NOMO-1 (cell line): Measurements from ENCODE around the gene DNAJC1.
A peak's percentile ranks its signal among the peaks of the same experiment; 100 is the strongest.
"Not testable (repeated sequence)": the region's sequence is repeated elsewhere in the genome, so short reads cannot be mapped to it uniquely, and the experiment has no call there.

Experiments used
- DNase-seq, 2 experiments: peaks; one replicate each; lab custom pipeline; 2025; ENCODE audit not compliant: unreplicated experiment in 2 of 2; lab: John Stamatoyannopoulos, UW

DNAJC1 gene, protein sequence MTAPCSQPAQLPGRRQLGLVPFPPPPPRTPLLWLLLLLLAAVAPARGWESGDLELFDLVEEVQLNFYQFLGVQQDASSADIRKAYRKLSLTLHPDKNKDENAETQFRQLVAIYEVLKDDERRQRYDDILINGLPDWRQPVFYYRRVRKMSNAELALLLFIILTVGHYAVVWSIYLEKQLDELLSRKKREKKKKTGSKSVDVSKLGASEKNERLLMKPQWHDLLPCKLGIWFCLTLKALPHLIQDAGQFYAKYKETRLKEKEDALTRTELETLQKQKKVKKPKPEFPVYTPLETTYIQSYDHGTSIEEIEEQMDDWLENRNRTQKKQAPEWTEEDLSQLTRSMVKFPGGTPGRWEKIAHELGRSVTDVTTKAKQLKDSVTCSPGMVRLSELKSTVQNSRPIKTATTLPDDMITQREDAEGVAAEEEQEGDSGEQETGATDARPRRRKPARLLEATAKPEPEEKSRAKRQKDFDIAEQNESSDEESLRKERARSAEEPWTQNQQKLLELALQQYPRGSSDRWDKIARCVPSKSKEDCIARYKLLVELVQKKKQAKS

DNA sequence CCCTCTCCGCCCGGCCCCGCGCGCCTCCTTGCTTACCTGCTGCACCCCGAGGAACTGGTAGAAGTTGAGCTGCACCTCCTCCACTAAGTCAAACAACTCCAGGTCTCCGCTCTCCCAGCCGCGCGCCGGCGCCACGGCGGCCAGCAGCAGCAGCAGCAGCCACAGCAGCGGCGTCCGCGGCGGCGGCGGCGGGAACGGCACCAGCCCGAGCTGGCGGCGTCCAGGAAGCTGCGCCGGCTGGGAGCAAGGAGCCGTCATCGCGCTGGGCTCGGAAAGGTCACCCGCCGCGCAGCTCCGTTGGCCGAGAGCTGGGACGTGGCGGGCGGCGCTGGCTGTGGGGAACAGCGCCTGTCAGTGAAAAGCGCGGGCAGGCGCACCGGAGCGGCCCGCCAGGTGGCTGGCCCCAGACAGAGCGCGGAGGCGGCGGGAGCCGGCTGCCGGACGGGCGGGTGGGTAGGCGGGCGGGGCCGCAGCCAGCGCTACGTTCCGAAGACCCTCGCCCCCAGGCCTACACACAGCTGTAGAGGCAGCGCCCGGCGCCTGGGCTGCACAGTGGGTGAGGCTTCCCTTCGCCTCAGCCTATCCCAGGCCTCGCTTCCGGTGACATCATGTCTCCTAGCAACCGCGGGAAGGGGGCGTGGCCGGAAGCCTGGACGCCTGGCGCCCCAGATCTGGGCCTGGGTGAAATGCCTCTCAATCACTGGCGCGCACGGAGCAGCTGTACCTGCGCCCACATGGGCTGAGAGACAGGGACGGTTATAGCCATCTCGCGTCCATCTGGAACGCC, at the start of gene DNAJC1:
Gene DNAJC1 (minus strand): TSS at position 554 of the 787 bp plus-strand sequence. CDS start 296 bp downstream, at position 258.
- peak; percentile 87 to 96 for DNase-seq

DNA sequence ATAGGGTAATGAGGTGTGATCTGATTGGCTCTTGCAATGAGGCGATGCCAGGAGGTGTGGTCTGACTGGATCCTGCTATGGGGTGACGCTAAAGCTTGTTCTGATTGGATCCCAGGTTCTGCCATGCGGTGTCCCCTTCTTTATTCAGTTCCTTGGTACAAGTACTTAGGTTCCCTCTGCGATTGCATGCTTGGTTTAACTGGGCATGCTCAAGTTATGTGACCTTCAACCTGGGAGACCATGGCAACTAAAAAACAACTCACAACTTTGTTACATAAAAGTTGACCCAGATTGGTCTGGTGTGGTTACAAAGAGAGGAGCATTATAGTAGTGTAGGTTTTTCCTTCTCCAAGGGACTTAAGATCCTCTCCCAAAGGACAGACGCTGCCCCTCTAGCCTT, 49.5 kb upstream of the DNAJC1 start:
- DNase-seq = no peak

DNA sequence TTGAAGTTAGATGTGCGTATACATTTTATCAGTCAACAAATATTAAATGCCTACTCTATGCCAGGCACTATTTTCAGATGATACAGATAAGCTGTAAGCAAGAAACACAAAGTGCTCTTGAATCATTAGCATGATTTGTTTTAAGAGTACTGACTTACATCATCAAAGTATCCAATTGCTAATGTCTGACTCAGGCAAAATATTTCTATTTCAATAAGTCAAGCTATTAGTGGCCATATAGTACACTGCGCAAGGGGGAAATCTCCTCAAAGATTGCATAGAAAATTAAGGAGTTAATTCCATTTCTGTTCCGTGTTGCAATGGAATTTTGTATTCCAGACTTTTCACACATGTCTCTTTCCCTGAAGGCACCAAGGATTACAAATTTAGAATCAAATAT, 46.1 kb upstream of the DNAJC1 start:
- DNase-seq = no peak

DNA sequence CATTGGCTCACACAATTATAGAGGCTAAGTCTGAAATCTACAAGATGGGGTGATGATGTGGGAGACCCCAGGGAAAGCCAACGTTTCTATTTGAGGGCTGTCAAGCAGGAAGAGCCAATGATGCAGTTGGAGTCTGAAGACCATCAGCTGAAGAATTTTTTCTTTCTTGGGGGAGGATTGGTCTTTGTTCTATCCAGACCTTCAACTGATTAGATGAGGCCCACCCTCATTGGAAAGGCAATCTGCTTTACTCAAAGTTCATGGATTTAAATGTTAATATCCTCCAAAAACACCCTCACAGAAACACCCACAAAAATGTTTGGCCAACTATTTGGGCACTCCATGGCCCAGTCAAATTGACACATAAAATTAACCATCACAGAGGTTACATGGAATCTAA, 44.3 kb upstream of the DNAJC1 start:
- no peak for DNase-seq

DNA sequence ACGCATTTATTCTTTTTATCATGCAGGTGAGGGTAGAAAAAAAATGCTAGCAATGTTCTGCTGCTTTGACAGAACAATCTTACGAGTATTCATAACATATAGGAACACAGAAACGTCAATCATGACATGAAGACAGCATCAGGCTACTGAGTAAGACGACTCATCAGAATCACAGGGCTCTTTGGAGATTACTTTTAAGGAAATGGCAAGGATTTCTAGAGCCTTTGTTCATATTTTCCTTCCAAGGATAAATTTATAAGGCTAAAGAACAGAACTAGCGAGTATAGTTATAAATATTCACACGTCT, 39.8 kb upstream of the DNAJC1 start:
- no peak for DNase-seq

DNA sequence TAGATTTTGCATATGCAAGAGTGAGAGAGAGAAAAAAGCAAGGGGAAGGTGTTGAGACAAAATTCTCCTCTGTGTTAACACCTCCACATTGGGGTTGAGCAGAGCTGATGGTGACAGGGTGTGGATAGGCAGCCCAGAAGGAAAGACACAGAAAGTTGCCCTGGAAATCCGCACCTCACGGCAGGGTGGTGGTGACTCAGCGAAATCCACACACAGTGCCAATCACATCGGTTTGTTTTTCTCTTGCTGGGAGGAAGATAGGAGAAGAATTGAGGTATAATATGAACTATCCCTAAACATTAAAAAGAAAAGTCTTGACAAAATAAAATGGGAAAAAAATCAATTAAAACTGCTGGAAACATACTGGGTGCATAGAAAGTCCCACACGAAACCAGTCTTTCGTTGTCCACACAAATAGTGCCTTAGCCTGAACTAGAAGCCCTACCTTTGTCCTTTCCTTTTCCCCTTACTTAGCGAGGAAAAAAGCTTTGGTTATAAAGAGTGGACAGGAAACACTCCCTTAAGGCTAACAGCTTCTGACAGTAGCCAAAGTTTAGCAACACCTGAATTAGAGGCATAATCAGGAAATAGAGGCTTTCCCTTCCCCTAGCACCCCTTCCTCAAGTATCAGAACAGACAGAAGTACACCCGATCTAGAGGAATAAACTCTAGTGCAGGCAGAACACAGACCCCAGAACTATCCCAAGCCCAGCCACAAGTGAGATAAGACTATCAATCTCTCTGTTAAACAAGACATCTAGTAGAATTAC, 39.2 kb upstream of the DNAJC1 start:
- no peak for DNase-seq

DNA sequence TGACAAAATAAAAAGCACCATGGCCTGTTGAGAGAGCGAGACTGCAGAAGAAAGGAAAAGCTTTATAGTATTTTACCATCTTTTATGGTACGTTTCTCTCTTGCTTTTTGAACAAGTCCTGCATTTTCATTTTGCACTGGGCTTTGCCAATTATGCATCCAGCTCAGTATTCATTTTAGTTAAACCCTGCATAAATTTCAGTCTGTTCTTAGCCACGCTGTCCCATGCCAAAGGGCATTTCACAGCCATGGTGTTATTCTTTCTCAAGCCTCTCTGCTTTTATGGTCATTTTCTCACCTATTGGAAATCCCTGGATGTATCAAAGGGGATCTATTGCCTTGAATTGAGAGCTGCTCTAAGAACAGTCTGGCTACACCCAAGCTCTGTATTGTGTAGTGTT, 30.8 kb upstream of the DNAJC1 start:
- DNase-seq = no peak

DNA sequence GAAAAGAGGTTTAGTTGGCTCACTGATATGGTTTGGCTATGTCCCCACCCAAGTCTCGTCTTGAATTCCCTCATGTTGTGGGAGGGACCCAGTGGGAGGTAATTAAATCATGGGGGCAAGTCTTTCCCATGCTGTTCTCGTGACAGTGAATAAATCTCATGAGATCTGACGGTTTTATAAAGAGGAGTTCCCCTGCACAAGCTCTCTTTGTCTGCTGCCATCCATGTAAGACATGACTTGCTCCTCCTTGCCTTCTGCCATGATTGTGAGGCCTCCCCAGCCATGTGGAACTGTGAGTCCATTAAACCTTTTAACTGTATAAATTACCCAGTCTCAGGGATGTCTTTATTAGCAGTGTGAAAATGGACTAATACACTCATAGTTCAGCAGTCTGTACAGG, 28.7 kb upstream of the DNAJC1 start:
- not testable (repeated sequence) for DNase-seq

DNA sequence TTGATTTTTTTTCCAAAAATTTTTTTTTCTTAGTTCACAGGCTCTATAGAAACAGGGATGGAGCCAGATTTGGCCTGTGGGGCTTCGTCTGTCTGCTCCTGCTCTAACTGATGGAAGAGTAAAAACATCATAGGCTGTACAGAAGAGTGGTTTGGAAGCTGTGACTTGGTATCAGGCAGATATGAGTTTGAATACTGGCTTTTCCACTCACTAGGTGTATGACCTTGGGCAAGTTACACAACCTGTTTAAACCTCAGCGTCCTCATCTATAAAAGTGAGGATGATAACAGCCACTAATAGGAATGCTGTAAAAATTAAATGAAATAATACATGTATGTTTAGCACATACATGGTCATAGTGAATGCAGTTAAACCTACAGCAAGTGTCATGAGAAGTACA, 26.9 kb upstream of the DNAJC1 start:
- DNase-seq = no peak

DNA sequence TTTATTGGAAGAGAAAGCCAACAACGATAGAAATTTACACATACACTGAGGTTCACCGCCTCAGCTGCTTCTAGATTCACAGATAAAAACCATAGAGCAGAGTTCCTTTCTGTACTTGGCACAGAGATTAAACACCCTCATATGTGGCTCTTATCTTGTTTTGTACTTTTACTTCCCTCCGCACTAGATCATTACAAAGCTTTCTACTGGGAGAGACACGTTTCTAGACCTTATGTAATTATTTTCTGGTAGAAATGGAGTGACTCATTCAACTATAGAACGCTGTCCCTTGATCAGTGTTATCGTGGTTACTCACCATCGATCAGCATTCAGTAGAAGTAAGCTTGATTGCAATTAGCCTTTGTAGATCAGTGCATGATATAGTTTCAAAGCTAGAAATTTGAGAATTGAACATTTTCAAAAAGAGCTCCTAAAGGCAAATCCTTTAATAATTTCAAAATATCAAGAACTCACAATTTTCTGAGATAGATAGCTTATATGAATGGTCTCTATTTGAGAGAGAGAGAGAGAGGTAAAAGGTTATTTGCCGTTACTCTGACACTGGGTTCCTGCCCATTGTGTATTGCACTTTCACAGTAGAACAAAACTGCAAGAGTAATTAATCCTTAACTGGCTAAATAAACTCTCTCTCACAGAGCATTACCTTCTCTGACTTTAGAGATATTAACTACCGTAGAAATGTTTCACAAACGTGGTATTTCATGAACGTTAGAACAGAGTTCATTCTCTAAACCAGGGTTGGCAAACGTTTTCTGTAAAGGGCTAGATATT, 26.1 kb upstream of the DNAJC1 start:
- peak in 1 of 2 experiments; percentile 14 for DNase-seq

DNA sequence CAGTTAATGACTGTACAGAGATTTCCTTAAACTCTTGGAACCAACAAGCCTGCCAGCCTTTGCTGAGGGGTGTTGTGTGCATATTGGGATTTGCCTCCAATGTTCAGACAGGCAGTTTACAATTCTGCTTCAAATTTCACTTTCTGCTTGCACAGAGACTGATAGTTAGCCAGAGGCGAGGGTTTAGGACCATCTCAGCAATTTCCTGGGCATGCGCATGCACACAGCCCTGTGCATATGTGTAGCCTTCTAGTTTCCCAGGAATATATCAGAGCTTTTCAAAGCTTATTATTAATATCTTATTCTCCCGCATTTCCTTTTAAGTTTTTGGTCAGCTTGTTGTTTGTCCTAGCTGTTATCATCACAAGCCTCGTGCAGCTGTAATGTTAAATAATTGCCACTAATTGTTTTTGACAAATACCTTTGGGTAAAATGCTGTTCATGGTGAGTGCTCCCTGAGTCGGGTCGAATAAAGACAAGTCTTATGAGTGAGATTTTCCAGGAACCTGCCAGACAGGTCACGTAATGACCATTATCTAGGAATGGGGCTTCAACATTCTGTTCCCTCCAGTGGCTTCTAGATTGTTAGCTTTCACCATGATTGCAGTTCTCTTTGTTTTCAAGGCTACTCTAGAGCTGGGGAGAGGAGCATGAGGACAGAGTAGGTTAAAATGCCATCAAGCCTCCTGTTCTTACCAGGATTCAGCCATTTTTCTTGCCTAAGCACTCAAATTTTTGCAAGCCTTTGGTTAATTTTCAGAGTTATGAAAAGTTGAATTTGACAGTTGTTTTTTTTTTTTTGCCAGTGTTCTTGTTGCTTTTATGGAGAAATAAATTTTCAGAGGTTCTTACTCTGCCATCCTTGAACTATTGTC, 24.1 kb upstream of the DNAJC1 start:
- no peak for DNase-seq

DNA sequence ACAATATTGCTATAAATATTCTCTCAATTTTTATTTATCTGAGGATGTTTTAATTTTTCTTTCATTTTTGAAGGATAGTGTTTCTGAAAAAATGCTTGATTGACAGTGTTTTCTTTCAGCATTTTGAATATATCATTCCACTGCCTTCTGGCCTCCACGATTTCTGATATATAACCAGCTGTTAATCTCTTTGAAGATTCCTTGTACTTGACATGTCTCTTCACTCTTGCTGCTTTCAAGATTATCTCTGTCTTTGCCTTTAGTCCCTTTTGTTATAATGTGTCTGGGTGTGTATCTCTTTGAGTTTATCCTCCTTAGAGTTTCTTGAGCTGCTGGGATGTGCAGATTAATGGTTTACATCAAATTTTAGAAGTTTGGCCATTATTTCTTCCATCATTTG, 22.8 kb upstream of the DNAJC1 start:
- DNase-seq = no peak

DNA sequence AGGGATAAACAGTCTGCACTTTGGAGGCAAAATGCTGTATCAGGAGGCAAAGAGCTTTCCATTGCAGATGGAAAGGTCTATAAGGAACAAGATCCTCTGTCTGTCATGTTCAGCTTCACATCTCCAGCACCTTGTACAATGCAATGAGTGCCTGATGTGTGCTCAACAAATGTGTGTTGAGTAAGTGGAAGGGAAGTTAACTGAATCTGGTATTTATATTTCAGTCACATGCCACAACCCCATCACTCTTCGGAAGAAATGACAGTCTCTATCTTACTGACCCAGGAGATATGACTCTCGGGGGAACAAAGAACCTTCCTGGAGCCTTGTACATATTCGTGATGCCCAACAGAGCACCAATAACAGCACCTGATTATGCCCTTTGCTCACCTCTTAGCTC, 20.0 kb upstream of the DNAJC1 start:
- no peak for DNase-seq

DNA sequence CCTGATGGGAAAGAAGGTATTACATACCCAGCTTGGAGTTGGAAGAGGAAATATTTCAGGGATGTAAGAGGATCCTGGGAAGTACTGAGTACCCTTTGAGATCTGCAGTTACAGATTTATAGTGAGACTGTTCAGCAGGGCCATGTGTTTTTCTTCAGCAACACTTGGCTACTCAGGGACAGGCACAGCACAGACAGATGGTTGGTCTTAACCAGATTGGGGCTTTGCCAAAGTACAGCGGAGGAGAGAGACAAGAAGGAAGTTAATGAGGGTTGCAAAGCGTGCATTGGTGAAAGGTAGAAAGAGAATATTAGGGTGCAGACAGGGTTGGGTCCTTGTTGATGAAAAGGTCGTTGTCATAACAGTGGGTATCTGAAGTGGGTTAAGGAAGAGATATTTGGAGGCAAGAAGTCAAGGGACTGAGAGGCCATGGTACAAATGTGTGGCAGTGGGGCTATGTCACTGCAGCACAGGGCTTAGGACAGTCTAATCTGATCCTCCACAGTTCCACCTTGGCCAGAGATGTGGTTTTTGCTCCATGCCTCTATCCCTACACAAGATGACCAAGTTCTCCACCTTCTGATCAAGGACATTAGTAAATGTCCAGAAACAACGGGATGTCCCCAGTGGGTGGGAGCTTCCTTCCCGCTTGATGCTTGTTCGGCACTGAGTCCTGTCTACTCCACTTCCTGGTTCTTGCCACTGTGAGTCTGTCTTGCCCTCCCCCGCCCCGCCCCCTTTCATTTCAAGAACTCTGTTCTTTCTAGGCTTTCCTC, 18.9 kb upstream of the DNAJC1 start:
- peak in 1 of 2 experiments; percentile 59 for DNase-seq

DNA sequence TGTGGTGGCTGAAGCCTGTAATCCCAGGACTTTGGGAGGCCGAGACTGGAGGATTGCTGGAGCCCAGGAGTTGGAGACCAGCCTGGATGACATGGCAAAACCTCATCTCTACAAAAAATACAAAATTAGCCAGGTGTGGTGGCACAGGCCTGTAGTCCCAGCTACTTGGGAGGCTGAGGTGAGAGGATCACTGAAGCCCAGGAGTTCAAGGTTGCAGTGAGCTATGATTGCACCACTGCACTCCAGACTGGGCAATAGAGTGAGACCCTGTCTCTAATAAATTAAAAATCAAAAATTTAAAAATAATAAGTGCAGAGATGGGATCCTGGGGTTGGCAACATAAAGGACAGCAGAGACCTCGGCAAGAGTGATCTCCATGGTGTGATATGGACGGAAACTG, 17.6 kb upstream of the DNAJC1 start:
- not testable (repeated sequence) for DNase-seq

DNA sequence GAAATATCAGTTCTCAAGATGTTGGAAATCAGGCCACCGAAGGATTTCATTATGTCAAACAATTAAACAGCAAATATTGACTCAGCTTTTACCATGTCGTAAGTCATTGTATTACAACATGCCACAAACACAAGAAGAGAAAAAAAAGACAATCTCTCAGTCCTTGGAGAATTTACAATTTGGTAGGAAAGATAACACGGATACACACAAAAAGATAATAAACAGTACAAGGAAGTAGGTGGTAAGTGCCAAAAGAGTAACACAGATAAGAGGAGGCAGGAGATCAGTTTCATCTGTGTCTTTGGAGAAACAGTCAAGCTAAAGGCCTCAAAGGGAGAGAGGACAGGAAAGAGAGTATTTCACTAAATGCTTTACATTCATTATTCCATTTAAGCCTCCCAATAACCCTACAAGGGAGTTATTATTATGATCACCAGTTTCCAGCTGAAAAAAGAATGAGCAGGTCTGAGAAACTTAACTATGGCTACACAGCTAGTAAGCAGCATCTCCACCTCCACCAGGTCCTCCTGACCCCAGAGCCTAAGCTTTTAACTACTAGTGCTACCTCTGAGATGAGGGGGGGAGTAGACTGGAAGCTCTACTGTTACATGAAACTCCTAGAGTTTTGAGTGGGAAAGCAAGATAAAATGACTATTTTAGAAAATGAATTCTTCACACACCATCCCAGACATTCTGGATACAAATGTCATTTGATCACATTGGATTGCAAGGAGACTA, 13.9 kb upstream of the DNAJC1 start:
- DNase-seq = peak in 1 of 2 experiments; percentile 48

DNA sequence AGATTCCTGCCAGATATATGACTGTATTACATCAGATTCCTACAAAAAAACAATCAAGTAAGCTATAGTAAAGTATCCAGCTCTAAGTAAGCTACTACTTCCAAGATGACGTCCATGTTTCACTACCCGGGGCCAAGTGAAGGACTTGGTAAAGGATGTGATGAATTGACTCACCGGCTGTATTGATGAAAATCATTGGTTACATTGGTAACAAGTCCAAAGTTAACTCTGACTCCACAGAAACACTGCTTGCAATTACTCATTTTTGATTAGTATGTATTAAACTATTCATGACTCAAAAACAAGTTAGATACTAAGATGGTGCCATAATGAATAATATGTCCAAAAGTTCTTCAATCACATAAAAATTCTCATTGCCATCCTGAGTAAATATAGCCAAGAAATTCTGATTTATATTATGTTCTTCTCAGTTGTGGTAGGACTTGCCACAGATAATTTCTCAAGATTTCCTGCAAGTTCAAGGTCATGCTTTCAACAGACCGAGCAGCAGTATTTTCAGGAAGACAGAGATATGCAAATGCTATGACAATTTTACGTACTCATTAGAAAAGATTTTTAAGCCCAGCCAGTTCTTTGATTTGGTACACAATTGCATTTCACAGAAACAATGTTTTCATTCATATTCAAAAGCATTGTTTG, 12.6 kb upstream of the DNAJC1 start:
- DNase-seq = peak in 1 of 2 experiments; percentile 77
